Adipocyte (in vitro differentiated cells): ENCODE measurements around the gene COX14.
"Not testable (repeated sequence)": the region's sequence is repeated elsewhere in the genome, so short reads cannot be mapped to it uniquely, and the experiment has no call there.

Source experiments
- DNase-seq: peaks from one replicate; pipeline ENCODE4 v3.0.0-alpha.2; 2015; ENCODE audit warnings: low read depth
- H3K27me3 ChIP-seq: replicated peaks from 2 replicates; pipeline ENCODE4 v1.7.0; 2013; ENCODE audit warnings: mild to moderate bottlenecking, low read length, moderate library complexity; ENCODE audit not compliant: control insufficient read depth, insufficient read depth
- H3K36me3 ChIP-seq: 2 replicates; pipeline ENCODE4 v1.7.0; 2013; ENCODE audit warnings: low read length, mild to moderate bottlenecking, moderate library complexity; ENCODE audit not compliant: control insufficient read depth, insufficient read depth, severe bottlenecking
- H3K4me1 ChIP-seq: 2 replicates; pipeline ENCODE4 v1.7.0; 2013; ENCODE audit warnings: mild to moderate bottlenecking, low read length, moderate library complexity; ENCODE audit not compliant: control insufficient read depth, insufficient read depth
- H3K4me3 ChIP-seq: 2 replicates; pipeline ENCODE4 v1.7.0; 2013; ENCODE audit warnings: mild to moderate bottlenecking, low read length, moderate library complexity
- H3K9ac ChIP-seq: 2 replicates; pipeline ENCODE4 v1.7.0; 2013; ENCODE audit warnings: mild to moderate bottlenecking, low read length, moderate library complexity
- H3K9me3 ChIP-seq: 2 replicates; pipeline ENCODE4 v1.7.0; 2013; ENCODE audit warnings: mild to moderate bottlenecking, low read length, moderate library complexity; ENCODE audit not compliant: control insufficient read depth

COX14 gene

DNA sequence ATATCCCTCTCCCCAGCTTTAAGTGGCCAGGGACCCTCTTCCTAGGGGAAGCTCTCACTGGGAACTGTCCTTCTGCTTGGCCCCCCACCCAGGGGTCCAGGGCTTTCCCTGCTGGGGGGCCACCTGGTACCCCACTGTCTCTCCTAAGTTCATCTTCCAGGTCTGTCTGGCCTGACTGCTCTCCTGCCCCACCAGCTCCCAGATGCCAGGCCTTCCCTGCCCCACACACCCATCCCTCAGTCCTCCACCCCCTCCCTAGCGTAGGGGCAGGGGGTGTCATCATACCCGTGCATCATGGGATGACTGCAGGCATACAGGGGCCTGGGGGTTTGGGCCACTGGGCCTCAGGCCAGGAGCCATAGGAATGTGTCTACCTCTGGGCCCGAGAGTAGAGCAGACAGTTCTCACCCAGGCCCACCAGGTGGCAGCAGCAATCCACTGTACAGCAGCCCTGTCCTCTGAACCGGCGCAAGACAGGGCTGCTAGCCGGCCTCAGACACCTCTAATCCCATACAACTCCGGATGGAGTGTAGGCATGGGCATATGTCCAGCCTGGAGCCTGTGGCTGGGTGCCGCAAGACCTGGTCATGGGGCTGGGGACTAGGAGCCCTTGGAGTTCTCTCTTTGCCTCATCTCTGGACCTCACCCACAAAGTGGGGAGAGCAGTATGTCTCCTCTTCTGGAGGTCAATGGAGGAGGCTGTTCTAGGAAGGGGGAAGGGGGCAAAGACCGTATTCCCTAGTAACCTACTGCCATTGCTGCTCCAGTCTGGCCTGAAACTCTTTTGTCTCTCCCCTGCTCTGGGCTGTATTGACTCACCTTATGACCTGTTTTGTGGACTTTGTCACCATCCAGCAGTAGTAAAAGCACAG is 36.9 kb upstream of the COX14 start:
- H3K27me3 ChIP-seq: no peaks in the 10 kb centered on the region
- no peaks in the 10 kb centered on the region for H3K36me3 ChIP-seq
- peak; percentile 93 for DNase-seq
- H3K4me1 ChIP-seq: peaks cover 10% of the 10 kb centered on the region
- peak overlapping the region; percentile 34 for H3K9ac ChIP-seq
- no peaks in the 10 kb centered on the region for H3K9me3 ChIP-seq
- H3K4me3 ChIP-seq: no peak overlapping the region

GRCh38 chr12:50075808-50076170 is 36.2 kb upstream of the COX14 start:
- no peaks in the 10 kb centered on the region for H3K9me3 ChIP-seq

GRCh38 chr12:50077099-50077498 is 34.9 kb upstream of the COX14 start:
- no peaks in the 10 kb centered on the region for H3K9me3 ChIP-seq
- no peaks in the 10 kb centered on the region for H3K27me3 ChIP-seq
- no peak overlapping the region for H3K9ac ChIP-seq
- no peak overlapping the region for H3K4me3 ChIP-seq
- DNase-seq: no peak
- H3K4me1 ChIP-seq: peaks cover 4% of the 10 kb centered on the region
- H3K36me3 ChIP-seq: no peaks in the 10 kb centered on the region

More at GRCh38 chr12:50075808-50076170, 36.2 kb upstream of the COX14 start:
- Histone ChIP-seq H3K27me3 (no peaks in the 10 kb centered on the region), H3K9ac (peak overlapping the region; percentile 34), H3K36me3 (no peaks in the 10 kb centered on the region), H3K4me1 (peaks cover 6% of the 10 kb centered on the region), H3K4me3 (no peak overlapping the region)
- DNase-seq: no peak

GRCh38 chr12:50078281-50078680 is 33.8 kb upstream of the COX14 start:
- H3K4me3 ChIP-seq: no peak overlapping the region
- H3K4me1 ChIP-seq: peaks cover 13% of the 10 kb centered on the region
- H3K9me3 ChIP-seq: no peaks in the 10 kb centered on the region
- H3K27me3 ChIP-seq: no peaks in the 10 kb centered on the region
- H3K36me3 ChIP-seq: no peaks in the 10 kb centered on the region
- H3K9ac ChIP-seq: no peak overlapping the region
- DNase-seq: no peak

- no peak for DNase-seq
- Histone ChIP-seq H3K9me3 (no peaks in the 10 kb centered on the region), H3K4me1 (peaks cover 18% of the 10 kb centered on the region), H3K36me3 (no peaks in the 10 kb centered on the region), H3K9ac (no peak overlapping the region), H3K27me3 (no peaks in the 10 kb centered on the region), H3K4me3 (no peak overlapping the region)
Measured at GRCh38 chr12:50079771-50080170, 32.3 kb upstream of the COX14 start.

GRCh38 chr12:50081096-50081808 is 30.8 kb upstream of the COX14 start:
- Histone ChIP-seq H3K36me3 (no peaks in the 10 kb centered on the region), H3K9me3 (no peaks in the 10 kb centered on the region), H3K27me3 (no peaks in the 10 kb centered on the region), H3K4me1 (peaks cover 20% of the 10 kb centered on the region), H3K4me3 (no peak overlapping the region), H3K9ac (no peak overlapping the region)
- DNase-seq: no peak

DNA sequence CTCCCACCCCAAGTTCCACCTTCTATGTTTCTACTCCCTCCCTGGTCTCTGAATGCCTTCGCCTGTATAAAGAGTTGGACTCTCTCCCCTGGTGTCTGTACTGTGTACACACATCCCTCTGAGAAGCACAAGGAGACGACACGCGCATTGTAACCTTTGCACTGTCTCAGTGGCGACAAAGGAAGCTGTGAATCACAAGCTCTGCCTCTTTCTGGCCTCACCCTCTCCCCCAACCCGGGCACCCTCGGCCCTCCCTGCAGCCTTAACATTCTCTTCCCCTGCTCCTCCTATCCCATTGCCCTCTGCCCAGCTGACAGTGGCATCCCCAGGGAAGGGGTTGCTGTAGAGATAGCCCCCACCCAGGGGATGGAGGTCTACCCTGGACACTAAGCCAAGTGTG is 29.4 kb upstream of the COX14 start:
- Histone ChIP-seq H3K27me3 (no peaks in the 10 kb centered on the region), H3K9ac (no peak overlapping the region), H3K9me3 (no peaks in the 10 kb centered on the region), H3K4me1 (peaks cover 32% of the 10 kb centered on the region), H3K4me3 (no peak overlapping the region), H3K36me3 (peaks cover 12% of the 10 kb centered on the region)
- no peak for DNase-seq

- no peaks in the 10 kb centered on the region for H3K9me3 ChIP-seq
- H3K4me3 ChIP-seq: no peak overlapping the region
- H3K27me3 ChIP-seq: no peaks in the 10 kb centered on the region
- DNase-seq: no peak
- no peak overlapping the region for H3K9ac ChIP-seq
- peaks cover 12% of the 10 kb centered on the region for H3K36me3 ChIP-seq
- peaks cover 38% of the 10 kb centered on the region for H3K4me1 ChIP-seq
Measured at GRCh38 chr12:50083301-50083700, 28.7 kb upstream of the COX14 start.

- not testable (repeated sequence) for H3K27me3 ChIP-seq, DNase-seq
- H3K36me3 ChIP-seq: peaks cover 20% of the 10 kb centered on the region
Measured at GRCh38 chr12:50084409-50084774, 27.6 kb upstream of the COX14 start.

DNA sequence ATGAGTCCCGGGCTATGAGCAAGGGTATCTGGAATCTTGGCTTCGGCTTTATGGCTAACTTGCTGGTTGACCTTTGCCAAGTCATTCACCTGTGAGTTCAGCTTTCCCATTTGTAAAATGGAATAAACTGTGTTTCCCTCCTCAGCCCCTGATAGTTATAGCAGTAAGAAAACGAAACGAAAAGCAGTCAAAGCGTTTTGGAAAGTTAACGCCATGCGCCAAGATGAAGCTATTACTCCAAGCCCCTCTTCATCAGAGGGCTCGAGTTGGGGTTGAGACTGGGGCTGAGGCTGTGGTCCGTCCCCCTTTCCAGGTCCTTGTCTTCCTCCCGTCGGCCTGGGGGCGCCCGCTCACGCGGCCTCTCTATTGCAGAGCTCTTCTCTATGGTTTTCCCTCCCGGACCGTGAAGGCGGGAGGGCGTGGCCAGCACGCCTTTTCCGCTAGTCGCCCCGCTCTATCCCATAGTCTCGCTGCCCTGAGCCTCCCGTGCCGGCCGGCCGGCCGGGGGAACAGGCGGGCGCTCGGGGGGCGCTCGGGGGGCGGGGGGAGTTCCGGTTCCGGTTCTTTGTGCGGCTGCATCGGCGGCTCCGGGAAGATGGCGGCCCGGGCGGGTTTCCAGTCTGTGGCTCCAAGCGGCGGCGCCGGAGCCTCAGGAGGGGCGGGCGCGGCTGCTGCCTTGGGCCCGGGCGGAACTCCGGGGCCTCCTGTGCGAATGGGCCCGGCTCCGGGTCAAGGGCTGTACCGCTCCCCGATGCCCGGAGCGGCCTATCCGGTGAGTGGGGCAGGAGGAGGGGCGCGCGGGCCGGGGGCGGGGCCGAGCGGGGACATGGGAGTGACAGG is 27.0 kb upstream of the COX14 start, which contains the start of gene SMARCD1:
Gene SMARCD1 (plus strand): TSS at position 568 of the 840 bp plus-strand sequence. CDS start 28 bp downstream, at position 596.
- Histone ChIP-seq H3K9me3 (no peaks in the 10 kb centered on the region), H3K4me3 (peak within 1 kb of the TSS; percentile 91), H3K27me3 (no peaks in the 10 kb centered on the region), H3K9ac (peak within 1 kb of the TSS; percentile 91), H3K4me1 (peaks cover 49% of the 10 kb centered on the region), H3K36me3 (peaks cover 26% of the 10 kb centered on the region)
- peak; percentile 94 for DNase-seq

More at GRCh38 chr12:50084409-50084774, 27.6 kb upstream of the COX14 start:
- not testable (repeated sequence) for H3K9me3 ChIP-seq
- H3K4me1 ChIP-seq: peaks cover 49% of the 10 kb centered on the region
- peak overlapping the region; percentile 91 for H3K9ac ChIP-seq
- peak overlapping the region; percentile 91 for H3K4me3 ChIP-seq

GRCh38 chr12:50085615-50086072 is 26.4 kb upstream of the COX14 start:
- peak overlapping the region; percentile 82 for H3K4me3 ChIP-seq
- H3K9me3 ChIP-seq: no peaks in the 10 kb centered on the region
- H3K4me1 ChIP-seq: peaks cover 49% of the 10 kb centered on the region
- peaks cover 32% of the 10 kb centered on the region for H3K36me3 ChIP-seq
- no peaks in the 10 kb centered on the region for H3K27me3 ChIP-seq
- H3K9ac ChIP-seq: peak overlapping the region; percentile 86
- peak; percentile 34 for DNase-seq
